ENCODE measurements around the gene THRSP. TPM values are rescaled to one million over a fixed set of nuclear protein-coding genes. Genes with fewer than 3 reads are reported as not detected.

THRSP gene
- total and polyA plus RNA-seq, 2 of the 8 experiments (the other 6 are each of a cell fraction or from before 2014, with no cell fraction given) = 0.11 TPM; not detected in 1

- Histone ChIP-seq H3K9me3 (ENCODE audit: insufficient read depth in 2 of 2, low read depth in 1 of 2, low read length in 1 of 2) (no peaks in the 10 kb centered on the region), H2BK120ac (replicated peaks; ENCODE audit: low read depth, low read length) (no peak overlapping the region), H2BK12ac (ENCODE audit: low read depth, low read length) (no peak overlapping the region), H3K4ac (replicated peaks; ENCODE audit: insufficient read length, low read depth, low read length) (no peak overlapping the region), H3K4me3 (ENCODE audit: extremely low read depth in 1 of 4, insufficient read depth in 2 of 4, low read depth in 3 of 4, low read length in 4 of 4) (no peak overlapping the region), H3K23me2 (ENCODE audit: low read depth, low read length) (no peaks in the 10 kb centered on the region; the same call in 1 of the 2 replicates), H2BK5ac (ENCODE audit: low read depth, low read length) (no peak overlapping the region), H3K79me1 (ENCODE audit: low read depth, low read length) (no peaks in the 10 kb centered on the region; the same call in 1 of the 2 replicates), H3K79me2 (ENCODE audit: control insufficient read depth in 1 of 2, insufficient read depth in 2 of 2, low read length in 2 of 2) (no peaks in the 10 kb centered on the region), H3K9ac (replicated peaks in 1 of 4; ENCODE audit: extremely low read depth in 1 of 4, low read depth in 3 of 4, low read length in 3 of 4) (no peak overlapping the region), H3K23ac (ENCODE audit: insufficient read length) (no peak overlapping the region), H2BK15ac (ENCODE audit: low read length) (no peak overlapping the region), H3K27me3 (replicated peaks in 1 of 4; ENCODE audit: control insufficient read depth in 3 of 4, extremely low read depth in 1 of 4, insufficient read depth in 3 of 4, low read length in 3 of 4) (peaks cover 0 to 1% (median 0%) of the 10 kb centered on the region in 4 experiments; a peak in 1 of 7 replicates), H3K56ac (replicated peaks; ENCODE audit: insufficient read length, low read depth, low read length) (no peak overlapping the region), H3K36me3 (ENCODE audit: control insufficient read depth in 2 of 4, insufficient read depth in 4 of 4, low read length in 3 of 4) (peaks cover 2 to 47% (median 19%) of the 10 kb centered on the region in 4 experiments; a peak in 5 of 8 replicates), H2AK5ac (ENCODE audit: low read depth, low read length) (no peak overlapping the region), H3K4me1 (replicated peaks in 1 of 4; ENCODE audit: control insufficient read depth in 3 of 4, insufficient read depth in 4 of 4, low read length in 3 of 4) (no peaks in the 10 kb centered on the region), H2BK20ac (ENCODE audit: low read length) (no peak overlapping the region), H3K27ac (ENCODE audit: low read depth, low read length) (no peak overlapping the region), H3K14ac (ENCODE audit: insufficient read length) (no peak overlapping the region), H4K91ac (replicated peaks; ENCODE audit: insufficient read length, low read length) (no peak overlapping the region), H4K8ac (ENCODE audit: extremely low read depth, insufficient read depth, low read length) (no peak overlapping the region), H3K4me2 (ENCODE audit: insufficient read depth in 1 of 2, low read depth in 2 of 2, low read length in 2 of 2) (no peak overlapping the region), H4K20me1 (replicated peaks in 1 of 2; ENCODE audit: control insufficient read depth in 1 of 2, insufficient read depth in 2 of 2, low read length in 2 of 2) (peaks cover 0 to 2% of the 10 kb centered on the region in 2 experiments), H2AFZ (ENCODE audit: low read length) (no peak overlapping the region), H4K5ac (ENCODE audit: insufficient read length, low read depth, low read length) (no peak overlapping the region), H3K18ac (ENCODE audit: extremely low read depth, low read length) (no peak overlapping the region)
- CTCF ChIA-PET (ENCODE audit: partially characterized antibody) = interaction anchor here (0.6 to 1.1 kb wide), 3 partner anchors 32 to 201 kb away, joined by 3 to 5 read pairs (median 4); no protein-coding TSS in a partner anchor
- POLR2A ChIA-PET (ENCODE audit: partially characterized antibody) = interaction anchor here (1.1 to 1.7 kb wide), 4 partner anchors 12 to 29 kb away, joined by 3 to 5 read pairs (median 4); partner anchors contain the start of gene ALG8
- DNase-seq (ENCODE audit: low read depth in 1 of 2, low spot score in 2 of 2) (no peak), FAIRE-seq (no peak)
- WGBS, 2 experiments (ENCODE audit: extremely low coverage in 1 of 2, insufficient coverage in 1 of 2, insufficient read length in 1 of 2, insufficient replicate concordance in 2 of 2, low coverage in 1 of 2, low lambda C conversion rate in 2 of 2, missing lambda C conversion rate in 1 of 2) = 96% methylated on average over 5 of the region's 5 CpGs; no CpG with 5 or more reads in 1 of the 2 experiments
- no peak for TF ChIP-seq EP300 (IDR thresholded peaks at IDR 0.05; ENCODE audit: borderline replicate concordance in 1 of 2, low read depth in 2 of 2, low read length in 2 of 2)
- TF ChIP-seq PHF8 (conservative IDR thresholded peaks at IDR 0.05; ENCODE audit: low read depth, low read length) = no peak
- no peak for TF ChIP-seq CTCF (IDR thresholded peaks at IDR 0.05; ENCODE audit: control extremely low read depth in 1 of 3, insufficient read depth in 1 of 3, low read depth in 1 of 3, low read length in 3 of 3)
These were observed 46.7 kb downstream of the THRSP start for GRCh38 chr11:78110351-78110750.
